NB4 (cell line): ENCODE data around the gene BAHCC1.

Source experiments
- CTCF ChIP-seq: IDR thresholded peaks from one replicate; pipeline ENCODE4 v1.5.1; 2012; ENCODE audit warnings: low read depth, low read length
- POLR2A ChIP-seq: IDR thresholded peaks from 2 replicates; pipeline ENCODE4 v1.6.1; 2011; ENCODE audit warnings: mild to moderate bottlenecking; ENCODE audit not compliant: insufficient read length; ENCODE audit errors: extremely low read depth

GRCh38 chr17:81489998-81490992 is 95.0 kb downstream of the BAHCC1 start:
- TF ChIP-seq CTCF (no peak), POLR2A (no peak)
